Kidney epithelial cell (primary cell): ENCODE data around the gene RPL3. TPM values are rescaled to one million over a fixed set of nuclear protein-coding genes. Genes with fewer than 3 reads are reported as not detected.

Source experiments
- DNase-seq: peaks from one replicate; pipeline ENCODE4 v3.0.0-alpha.2; 2010; ENCODE audit warnings: low read depth
- H3K27me3 ChIP-seq: 2 replicates; pipeline ENCODE4 v1.6.0; 2011; ENCODE audit warnings: low read length; ENCODE audit not compliant: control insufficient read depth, insufficient read depth
- H3K36me3 ChIP-seq: 2 replicates; pipeline ENCODE4 v1.5.1; 2011; ENCODE audit warnings: low read length; ENCODE audit not compliant: control insufficient read depth, insufficient read depth
- H3K4me3 ChIP-seq: 2 replicates; pipeline ENCODE4 v1.5.1; 2011; ENCODE audit warnings: low read depth, mild to moderate bottlenecking, control low read depth, low read length
- CTCF ChIP-seq: IDR thresholded peaks from 2 replicates; pipeline ENCODE4 v1.5.1; 2011; ENCODE audit warnings: mild to moderate bottlenecking, moderate library complexity, low read length, control low read depth, inconsistent platforms; ENCODE audit not compliant: insufficient read depth, poor library complexity, severe bottlenecking
- total RNA-seq: library from RNA; depleted of rRNA; stranded (reverse); fragments of >200 nt; gene quantifications from 2 replicates; pipeline ENCODE4 v1.2.3, GENCODE V29; 2015

RPL3 gene
- total RNA-seq, 1 donor from 2014 or later, result 2,742 TPM

DNA sequence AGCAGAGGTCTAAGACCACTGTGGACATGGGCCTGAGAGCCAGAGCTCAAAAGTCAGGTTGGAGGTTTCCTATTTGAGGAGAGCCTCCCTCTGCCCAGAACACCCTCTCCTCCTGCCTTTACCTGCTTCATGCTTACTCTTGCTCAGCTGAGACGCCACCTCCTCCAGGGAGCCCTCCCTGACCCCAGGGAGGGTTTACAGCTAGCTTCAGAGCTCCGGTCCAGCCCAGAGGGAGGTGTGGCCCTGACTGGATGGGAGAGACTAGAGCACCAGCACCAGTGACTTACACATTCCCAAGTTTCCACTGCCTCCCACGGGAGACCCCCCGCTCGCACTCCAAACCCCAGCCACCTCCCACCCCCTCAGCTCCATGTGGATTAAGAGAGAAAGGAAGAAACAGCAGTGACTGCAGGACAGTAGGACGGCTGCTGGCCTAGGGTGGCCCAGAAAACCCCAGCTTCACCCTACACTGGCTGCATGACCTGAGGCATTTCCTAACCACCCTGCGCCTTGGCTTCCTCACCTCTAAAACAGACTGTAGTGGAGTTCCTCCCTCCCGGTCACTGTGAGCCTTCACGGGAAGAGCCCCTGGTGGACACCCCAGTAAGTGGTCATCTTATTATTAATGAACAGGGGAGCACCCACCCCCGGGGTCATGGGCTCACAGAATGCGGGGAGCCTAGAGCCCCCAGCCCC, 50.2 kb downstream of the RPL3 start:
- no peaks in the 10 kb centered on the region for H3K36me3 ChIP-seq
- no peak for DNase-seq
- H3K4me3 ChIP-seq, result no peak overlapping the region
- H3K27me3 ChIP-seq, result no peaks in the 10 kb centered on the region
- TF ChIP-seq CTCF, result no peak

DNA sequence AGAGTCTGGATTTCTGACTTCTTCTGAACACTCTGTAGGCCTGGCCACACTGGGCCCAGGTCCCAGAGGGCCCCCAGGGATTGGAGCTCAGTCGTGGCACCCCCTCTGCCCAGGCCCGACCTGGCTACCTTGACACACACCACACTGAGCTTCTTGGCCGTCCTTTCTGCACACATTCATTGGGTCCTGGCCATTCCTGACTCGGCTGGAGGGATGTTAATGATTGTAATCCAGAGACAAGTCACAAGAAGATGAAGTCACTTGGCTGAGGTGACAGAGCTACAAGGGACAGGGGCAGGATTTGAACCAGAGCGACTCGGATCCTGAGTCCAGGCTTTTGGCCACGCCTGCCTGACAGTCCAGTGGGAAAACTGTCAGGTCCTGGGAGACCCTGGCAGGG, 50.8 kb downstream of the RPL3 start:
- H3K4me3 ChIP-seq, result no peak overlapping the region
- TF ChIP-seq CTCF, result no peak

GRCh38 chr22:39267974-39268373, 51.4 kb downstream of the RPL3 start:
- Histone ChIP-seq H3K36me3 (no peaks in the 10 kb centered on the region), H3K4me3 (no peak overlapping the region), H3K27me3 (no peaks in the 10 kb centered on the region)
- no peak for TF ChIP-seq CTCF
- no peak for DNase-seq

More for the DNA sequence above, 50.8 kb downstream of the RPL3 start:
- DNase-seq, result no peak
- no peaks in the 10 kb centered on the region for H3K27me3 ChIP-seq
- no peaks in the 10 kb centered on the region for H3K36me3 ChIP-seq

DNA sequence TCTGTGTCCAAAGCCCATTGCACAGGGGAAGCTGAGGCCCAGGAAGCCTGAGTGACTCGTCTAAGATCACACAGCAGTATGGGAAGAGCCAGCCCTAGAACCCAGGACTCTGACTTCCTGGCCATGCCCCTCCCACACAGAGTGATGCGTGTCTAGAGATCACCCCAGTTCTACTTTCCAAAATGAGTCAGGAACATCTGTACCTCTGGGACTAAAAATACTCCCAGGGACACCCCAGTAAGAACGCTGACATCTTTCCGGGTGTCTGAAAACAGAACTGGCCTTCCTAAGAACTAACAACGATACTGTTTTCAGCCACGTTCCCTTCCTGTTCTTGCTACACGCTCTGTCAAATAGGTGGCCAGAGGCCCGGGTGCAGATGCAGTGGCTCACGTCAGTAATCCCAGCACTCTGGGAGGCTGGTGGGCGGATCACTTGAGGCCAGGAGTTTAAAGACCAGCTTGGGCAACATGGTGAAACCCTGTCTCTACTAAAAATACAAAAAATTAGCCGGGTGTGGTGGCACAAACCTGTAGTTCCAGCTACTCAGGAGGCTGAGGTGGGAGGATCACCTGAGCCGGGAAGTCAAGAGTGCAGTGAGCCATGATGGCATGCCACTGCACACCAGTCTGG, 52.9 kb downstream of the RPL3 start:
- TF ChIP-seq CTCF, result no peak
- DNase-seq, result no peak
- H3K4me3 ChIP-seq, result no peak overlapping the region
- H3K27me3 ChIP-seq, result no peaks in the 10 kb centered on the region
- no peaks in the 10 kb centered on the region for H3K36me3 ChIP-seq

- no peak for TF ChIP-seq CTCF
- DNase-seq, result no peak
- H3K27me3 ChIP-seq, result no peaks in the 10 kb centered on the region
- H3K4me3 ChIP-seq, result no peak overlapping the region
- H3K36me3 ChIP-seq, result no peaks in the 10 kb centered on the region
Measured at GRCh38 chr22:39265143-39265886, 54.1 kb downstream of the RPL3 start.
